ENCODE results near the gene CACNB3. TPM values are rescaled to one million over a fixed set of nuclear protein-coding genes. Genes with fewer than 3 reads are reported as not detected.
A peak's percentile ranks its signal among the peaks of the same experiment; 100 is the strongest.

CACNB3 gene
- total and polyA plus RNA-seq, 2 of the 8 experiments (the other 6 are each of a cell fraction or from before 2014, with no cell fraction given) = 12.5 to 16.0 TPM

GRCh38 chr12:48815126-48816110 is 2.9 kb upstream of the CACNB3 start (continued):
- TF ChIP-seq SIRT6 (IDR thresholded peaks at IDR 0.05; ENCODE audit: low read length) (no peak), SIX5 (IDR thresholded peaks at IDR 0.05; ENCODE audit: low read depth, low read length) (no peak), JUN (IDR thresholded peaks at IDR 0.05; ENCODE audit: low read depth, low read length) (no peak), TAF1 (IDR thresholded peaks at IDR 0.05; ENCODE audit: low read depth, low read length) (0 out of 2 replicates have a peak, but pooled peaks have one; percentile 7), SP4 (IDR thresholded peaks at IDR 0.05; ENCODE audit: low read length) (no peak), SIN3A (conservative IDR thresholded peaks at IDR 0.05 in 1 of 2, IDR thresholded peaks at IDR 0.05 in 1 of 2; ENCODE audit: low read depth in 1 of 2, low read length in 2 of 2) (peak; percentile 6 to 73; a peak in 3 of 4 replicates), HDAC2 (IDR thresholded peaks at IDR 0.05; ENCODE audit: borderline replicate concordance in 1 of 2, low read depth in 2 of 2, low read length in 2 of 2) (0 out of 4 replicates have a peak, but pooled peaks of 1 of the 2 experiments have one; percentile 25), BACH1 (IDR thresholded peaks at IDR 0.05; ENCODE audit: low read length) (no peak), SUZ12 (IDR thresholded peaks at IDR 0.05; ENCODE audit: low read length) (peak; percentile 76; the same call in 1 of the 2 replicates)

All from H1 (cell line).